Aorta (tissue), 5 donors: ENCODE results near the gene SLF1. TPM values are rescaled to one million over a fixed set of nuclear protein-coding genes. Genes with fewer than 3 reads are reported as not detected.

ENCODE experiments used
- ATAC-seq: fragments of 200-7000 bp; cut with Tn5 transposase; one replicate; pipeline ENCODE4 v1.9.1; 2022; ENCODE audit warnings: moderate library complexity; ENCODE audit not compliant: low FRiP score
- DNase-seq, 2 donors: peaks; one replicate each; pipeline ENCODE4 v3.0.0-alpha.2; 2020
- H3K27ac ChIP-seq, 2 donors: one replicate each; pipeline ENCODE4 v1.5.1; 2013; ENCODE audit warnings: low read length in 2 of 2, mild to moderate bottlenecking in 2 of 2, moderate library complexity in 2 of 2, control low read depth in 1 of 2, inconsistent platforms in 1 of 2, low read depth in 1 of 2
- H3K27me3 ChIP-seq, 2 donors: one replicate each; pipeline ENCODE4 v1.6.1; 2013; ENCODE audit warnings: control low read depth in 1 of 2, low read length in 1 of 2, mild to moderate bottlenecking in 1 of 2, moderate library complexity in 1 of 2; ENCODE audit not compliant: insufficient read depth in 2 of 2, control insufficient read depth in 1 of 2
- H3K36me3 ChIP-seq, 2 donors: one replicate each; pipeline ENCODE4 v1.6.1; 2013; ENCODE audit warnings: control low read depth in 1 of 2, low read length in 1 of 2, mild to moderate bottlenecking in 1 of 2; ENCODE audit not compliant: insufficient read depth in 2 of 2, control insufficient read depth in 1 of 2
- H3K4me1 ChIP-seq, 2 donors: one replicate each; pipeline ENCODE4 v1.6.1; 2013; ENCODE audit warnings: low read length in 2 of 2, control low read depth in 1 of 2, mild to moderate bottlenecking in 1 of 2, moderate library complexity in 1 of 2; ENCODE audit not compliant: insufficient read depth in 2 of 2, control insufficient read depth in 1 of 2
- H3K4me3 ChIP-seq, 2 donors: one replicate each; pipeline ENCODE4 v1.5.1; 2013; ENCODE audit warnings: low read length in 2 of 2, control low read depth in 1 of 2, mild to moderate bottlenecking in 1 of 2
- H3K9me3 ChIP-seq: one replicate; pipeline ENCODE4 v1.6.1; 2013; ENCODE audit warnings: mild to moderate bottlenecking, low read length; ENCODE audit not compliant: control insufficient read depth
- WGBS, 2 donors: extraction: QIAGEN DNeasy Blood & Tissue Kit; methylation state at CpG; one replicate each; pipeline ENCODE4 v1.1.7; 2013; 5-methylcytosine and 5-hydroxymethylcytosine counted together
- intact Hi-C, 2 donors: fragments of 100-400 bp; cut with DNase I; formaldehyde crosslinking; loops; one replicate each; pipeline versions ENCODE4 v1.14.2 to v1.15.0; 2022
- polyA plus RNA-seq, 2 donors: library from polyadenylated mRNA; stranded (reverse); fragments of 200-250 nt; gene quantifications; one replicate each; pipeline ENCODE4 v1.2.3, GENCODE V29; 2013
- total RNA-seq, 2 donors: library from RNA; stranded (reverse); fragmentation: NEBNext Ultra II Directional; extraction: Animal tissue kit (Norgen Biotek cat#: 25700); gene quantifications; one replicate each; pipeline ENCODE4 v1.2.1, GENCODE V29; 2021
- donor health status: healthy with polysubstance abuse.
- donor health status: Bipolar disorder and iron deficiency.
- donor health status: DM: no; HTN: no; CAD: no.
- donor health status: DM: no; HTN: no; CAD: no.
- donor health status: DM: yes; HTN: yes; CAD: no.

The SLF1 gene
- total and polyA plus RNA-seq, 4 donors, result 2.1 to 6.1 (median 3.5) TPM

DNA sequence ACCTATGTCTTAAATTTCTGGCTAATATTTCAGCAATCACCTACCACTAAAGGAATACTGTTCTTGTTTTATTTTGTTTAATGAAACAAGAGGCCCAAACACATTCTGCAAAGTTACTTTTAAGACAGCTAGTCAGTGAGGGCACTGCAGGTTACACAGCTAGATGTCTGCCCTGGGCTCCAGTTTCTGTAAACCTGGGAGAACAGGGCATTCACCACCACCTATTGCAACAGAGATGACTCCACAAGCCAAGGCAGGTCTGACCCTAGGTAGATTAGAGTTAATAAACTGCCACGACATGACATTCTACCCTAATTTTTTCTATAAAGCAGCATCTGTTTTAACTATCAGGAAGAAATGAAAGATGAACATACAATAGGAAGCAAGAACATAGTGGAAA lies 90.8 kb downstream of the SLF1 start:
- 99 to 100% methylated on average over 1 of the region's 1 CpG for WGBS, 2 donors
- no peak for ATAC-seq

DNA sequence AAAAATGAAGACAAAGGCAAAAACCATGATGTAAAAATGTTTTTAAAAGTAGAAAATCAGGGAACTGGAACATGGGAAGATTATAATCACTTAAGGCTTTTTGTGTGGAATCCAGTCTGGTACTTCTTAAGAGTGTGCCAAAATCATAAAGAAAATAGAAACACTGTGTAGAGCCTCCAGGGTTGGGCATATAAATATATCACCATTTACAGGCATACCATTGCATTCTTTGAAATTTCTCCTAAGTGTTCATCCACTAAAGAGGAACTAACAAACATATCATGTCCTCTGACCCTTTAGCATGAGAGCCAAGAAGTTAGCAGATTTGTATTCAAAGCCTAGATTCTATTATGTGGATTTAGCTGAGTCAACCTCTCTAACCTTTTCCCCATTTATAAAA lies 93.3 kb downstream of the SLF1 start:
- ATAC-seq (no peak), DNase-seq (no peak)
- intact Hi-C loops, result no loop called here
- no peaks in the 10 kb centered on the region for H3K27me3 ChIP-seq
- no peak overlapping the region for H3K4me3 ChIP-seq
- H3K9me3 ChIP-seq, result no peaks in the 10 kb centered on the region
- no peaks in the 10 kb centered on the region for H3K4me1 ChIP-seq
- H3K36me3 ChIP-seq, result peaks cover 0 to 2% of the 10 kb centered on the region in 2 donors
- H3K27ac ChIP-seq, result no peak overlapping the region

More for the DNA sequence above, 90.8 kb downstream of the SLF1 start:
- intact Hi-C loops, result no loop called here
- Histone ChIP-seq H3K4me3 (no peak overlapping the region), H3K27ac (no peak overlapping the region), H3K4me1 (no peaks in the 10 kb centered on the region), H3K9me3 (no peaks in the 10 kb centered on the region), H3K27me3 (no peaks in the 10 kb centered on the region), H3K36me3 (peaks cover 0 to 2% of the 10 kb centered on the region in 2 donors)
- DNase-seq, result no peak

DNA sequence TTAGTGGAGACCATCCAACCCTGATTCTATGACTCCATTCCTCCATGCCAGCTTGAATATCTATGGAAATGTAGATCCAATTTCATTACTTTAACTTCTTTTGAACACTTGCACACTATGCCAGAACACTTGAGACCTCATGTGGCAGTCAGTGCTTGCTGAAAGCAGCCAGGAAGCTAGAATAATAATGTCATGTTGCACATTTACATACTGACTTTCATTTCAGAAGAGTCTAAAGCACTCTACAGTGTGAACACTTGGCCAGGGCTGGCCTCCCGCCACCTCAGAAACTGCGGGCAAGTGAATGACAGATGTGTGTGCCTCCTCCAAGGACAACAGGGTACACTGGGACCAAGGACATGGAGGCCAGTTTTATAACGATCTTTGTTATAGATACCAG lies 97.3 kb downstream of the SLF1 start:
- no peak overlapping the region for H3K4me3 ChIP-seq
- WGBS, 2 donors, result 53 to 57% methylated on average over 3 of the region's 3 CpGs
- ATAC-seq (no peak), DNase-seq (no peak)
- intact Hi-C loops, result no loop called here
- H3K9me3 ChIP-seq, result no peaks in the 10 kb centered on the region
- H3K27ac ChIP-seq, result no peak overlapping the region
- no peaks in the 10 kb centered on the region for H3K27me3 ChIP-seq
- H3K36me3 ChIP-seq, result peaks cover 0 to 2% of the 10 kb centered on the region in 2 donors
- no peaks in the 10 kb centered on the region for H3K4me1 ChIP-seq

DNA sequence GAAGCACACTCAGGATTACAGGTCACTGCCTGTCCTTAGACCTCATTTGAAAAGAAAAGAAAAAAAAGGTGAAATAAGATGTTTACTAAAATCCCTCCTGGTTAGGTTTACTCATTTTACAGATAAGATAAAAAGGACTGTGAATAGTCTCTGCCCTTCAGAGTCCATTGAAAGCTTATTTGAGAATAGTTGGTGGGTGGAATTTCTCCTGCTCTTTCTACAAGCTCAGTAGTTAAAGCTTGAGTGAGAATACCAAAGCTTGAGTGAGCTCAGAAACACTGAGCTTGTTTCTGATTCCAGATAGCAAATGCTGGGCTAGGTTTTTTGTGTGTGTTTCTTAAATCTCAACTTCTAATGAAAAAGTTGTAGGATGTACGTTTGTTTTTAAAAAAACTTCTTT lies 106.7 kb downstream of the SLF1 start:
- 64 to 67% methylated on average over 1 of the region's 1 CpG for WGBS, 2 donors
- no peaks in the 10 kb centered on the region for H3K4me1 ChIP-seq
- H3K36me3 ChIP-seq, result no peaks in the 10 kb centered on the region
- intact Hi-C loops, result no loop called here
- ATAC-seq, result no peak
- no peaks in the 10 kb centered on the region for H3K27me3 ChIP-seq
- no peak for DNase-seq
- no peaks in the 10 kb centered on the region for H3K9me3 ChIP-seq
- H3K27ac ChIP-seq, result no peak overlapping the region
- no peak overlapping the region for H3K4me3 ChIP-seq

GRCh38 chr5:94731471-94731870 lies 113.0 kb downstream of the SLF1 start:
- 40 to 45% methylated on average over 1 of the region's 1 CpG for WGBS, 2 donors
- Histone ChIP-seq H3K4me1 (no peaks in the 10 kb centered on the region), H3K9me3 (no peaks in the 10 kb centered on the region), H3K27me3 (no peaks in the 10 kb centered on the region), H3K27ac (no peak overlapping the region), H3K4me3 (no peak overlapping the region), H3K36me3 (no peaks in the 10 kb centered on the region)
- no peak for DNase-seq
- ATAC-seq, result no peak
- intact Hi-C loops, result no loop called here

- Histone ChIP-seq H3K36me3 (no peaks in the 10 kb centered on the region), H3K9me3 (no peaks in the 10 kb centered on the region), H3K4me1 (no peaks in the 10 kb centered on the region), H3K4me3 (no peak overlapping the region), H3K27ac (no peak overlapping the region), H3K27me3 (no peaks in the 10 kb centered on the region)
- WGBS, 2 donors, result 70 to 82% methylated on average over 1 of the region's 1 CpG
- DNase-seq, result no peak
- intact Hi-C loops, result loop anchor here in 1 of 2 donors (5.0 kb wide), 1 partner anchor 209 kb away; no protein-coding TSS in a partner anchor
- ATAC-seq, result no peak
Measured at GRCh38 chr5:94736498-94736897, 118.0 kb downstream of the SLF1 start.

DNA sequence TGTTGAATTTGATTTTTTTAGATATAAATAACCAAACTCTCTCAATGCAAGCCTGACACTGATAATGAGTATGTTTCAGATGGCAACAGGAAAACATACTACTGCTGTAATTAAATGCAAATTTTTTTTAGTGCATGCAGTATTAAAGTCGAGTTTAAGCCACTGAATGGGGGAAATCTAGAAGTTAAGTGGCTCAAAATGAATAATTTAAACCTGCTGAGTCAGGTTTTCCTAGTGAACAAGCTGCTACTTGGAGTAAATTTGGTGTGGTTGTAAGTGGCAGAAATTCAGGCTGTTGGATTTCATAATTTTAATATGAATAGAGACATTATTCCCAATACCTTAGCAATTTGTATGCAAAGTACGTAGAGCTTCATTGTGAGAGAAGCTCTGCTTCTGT lies 121.8 kb downstream of the SLF1 start:
- H3K4me3 ChIP-seq, result no peak overlapping the region
- DNase-seq, result no peak
- 58 to 60% methylated on average over 2 of the region's 2 CpGs for WGBS, 2 donors
- no peak overlapping the region for H3K27ac ChIP-seq
- intact Hi-C loops, result no loop called here
- H3K36me3 ChIP-seq, result no peaks in the 10 kb centered on the region
- no peaks in the 10 kb centered on the region for H3K4me1 ChIP-seq
- H3K9me3 ChIP-seq, result no peaks in the 10 kb centered on the region
- H3K27me3 ChIP-seq, result no peaks in the 10 kb centered on the region
- no peak for ATAC-seq

GRCh38 chr5:94742852-94743251 lies 124.4 kb downstream of the SLF1 start:
- intact Hi-C loops, result no loop called here
- Histone ChIP-seq H3K9me3 (no peaks in the 10 kb centered on the region), H3K4me1 (no peaks in the 10 kb centered on the region), H3K27ac (no peak overlapping the region), H3K4me3 (no peak overlapping the region), H3K27me3 (no peaks in the 10 kb centered on the region), H3K36me3 (no peaks in the 10 kb centered on the region)
- 80 to 83% methylated on average over 4 of the region's 4 CpGs for WGBS, 2 donors
- ATAC-seq (no peak), DNase-seq (no peak)

DNA sequence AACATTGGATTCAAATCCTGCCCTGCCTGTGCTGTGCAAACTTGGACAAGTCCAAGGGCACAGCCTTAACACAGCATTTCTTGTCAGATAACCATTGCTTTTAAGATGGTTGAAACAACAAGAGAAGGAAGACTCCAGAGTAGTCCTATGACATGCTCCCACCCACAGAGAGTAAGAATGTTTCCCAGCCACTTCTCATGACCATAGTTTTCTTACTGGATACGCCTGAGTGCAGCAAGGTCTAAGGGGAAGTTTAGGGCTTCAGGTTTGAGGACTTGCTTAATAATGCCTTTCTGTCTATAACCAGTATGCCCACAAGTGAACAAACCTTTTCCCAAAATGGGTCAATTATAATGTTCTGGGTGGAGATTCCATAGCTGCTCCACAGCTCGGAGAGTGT lies 126.4 kb downstream of the SLF1 start:
- Histone ChIP-seq H3K27me3 (no peaks in the 10 kb centered on the region), H3K4me3 (no peak overlapping the region), H3K9me3 (no peaks in the 10 kb centered on the region), H3K27ac (no peak overlapping the region), H3K36me3 (no peaks in the 10 kb centered on the region), H3K4me1 (no peaks in the 10 kb centered on the region)
- ATAC-seq (no peak), DNase-seq (no peak)
- WGBS, 2 donors, result 86 to 92% methylated on average over 2 of the region's 2 CpGs
- intact Hi-C loops, result no loop called here
